HG02852 (cell line): ENCODE measurements around the gene SLC39A10.
"Not testable (repeated sequence)": the region's sequence is repeated elsewhere in the genome, so short reads cannot be mapped to it uniquely, and the experiment has no call there.

Experiments
- ATAC-seq: cut with Tn5 transposase; IDR thresholded peaks from one replicate; pipeline ENCODE4 v1.9.1; 2021; ENCODE audit warnings: mild to moderate bottlenecking, moderate library complexity; ENCODE audit not compliant: unreplicated experiment

Gene SLC39A10

DNA sequence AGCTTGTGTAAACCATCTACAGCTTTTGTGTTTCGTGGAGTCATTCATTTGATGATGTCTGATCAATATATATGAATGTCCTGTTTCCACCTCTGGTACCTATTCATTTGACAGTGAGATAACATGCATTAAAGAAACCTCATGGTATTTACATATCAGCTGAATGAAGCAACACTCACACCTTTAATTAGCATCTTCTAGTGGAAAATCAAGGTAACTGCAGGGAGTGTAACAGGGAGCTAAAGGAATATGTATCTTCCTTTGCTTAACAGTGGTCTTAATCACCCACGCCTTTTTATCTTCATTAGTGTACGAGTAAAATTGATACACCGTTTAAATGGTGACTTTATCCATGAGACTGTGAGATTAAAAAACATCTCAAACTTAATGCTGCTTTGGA, 15.6 kb downstream of the SLC39A10 start:
- ATAC-seq = no peak

DNA sequence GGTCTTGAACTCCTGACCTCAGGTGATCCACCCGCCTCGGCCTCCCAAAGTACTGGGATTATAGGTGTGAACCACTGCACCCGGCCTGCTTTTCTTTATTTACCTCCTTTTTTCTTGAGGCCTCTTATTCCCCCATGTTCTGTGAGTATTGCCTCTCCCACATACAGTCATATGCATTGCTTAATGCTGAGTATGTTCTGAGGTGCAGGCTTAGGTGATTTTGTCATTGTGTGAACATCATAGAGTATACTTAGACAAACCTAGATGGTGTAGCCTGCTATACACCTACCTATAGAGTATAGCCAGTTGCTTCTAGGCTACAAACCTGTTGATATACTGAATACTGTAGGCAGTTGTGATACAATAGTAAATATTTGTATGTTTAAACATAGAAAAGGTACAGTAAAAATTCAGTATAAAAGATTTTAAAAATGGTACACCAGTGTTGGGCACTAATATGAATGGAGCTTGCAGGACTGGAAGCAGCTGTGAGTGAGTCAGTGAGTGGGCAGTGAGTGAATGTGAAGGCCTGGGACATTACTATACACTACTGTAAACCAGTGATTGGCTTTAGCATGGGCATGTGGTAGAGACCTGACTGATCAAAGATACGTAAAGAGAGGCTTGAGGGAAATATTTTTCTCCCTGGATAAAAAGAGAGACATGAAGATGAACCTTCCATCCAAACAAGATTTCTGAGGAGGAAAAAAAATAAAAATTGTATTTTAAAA, 17.6 kb downstream of the SLC39A10 start:
- no peak for ATAC-seq

DNA sequence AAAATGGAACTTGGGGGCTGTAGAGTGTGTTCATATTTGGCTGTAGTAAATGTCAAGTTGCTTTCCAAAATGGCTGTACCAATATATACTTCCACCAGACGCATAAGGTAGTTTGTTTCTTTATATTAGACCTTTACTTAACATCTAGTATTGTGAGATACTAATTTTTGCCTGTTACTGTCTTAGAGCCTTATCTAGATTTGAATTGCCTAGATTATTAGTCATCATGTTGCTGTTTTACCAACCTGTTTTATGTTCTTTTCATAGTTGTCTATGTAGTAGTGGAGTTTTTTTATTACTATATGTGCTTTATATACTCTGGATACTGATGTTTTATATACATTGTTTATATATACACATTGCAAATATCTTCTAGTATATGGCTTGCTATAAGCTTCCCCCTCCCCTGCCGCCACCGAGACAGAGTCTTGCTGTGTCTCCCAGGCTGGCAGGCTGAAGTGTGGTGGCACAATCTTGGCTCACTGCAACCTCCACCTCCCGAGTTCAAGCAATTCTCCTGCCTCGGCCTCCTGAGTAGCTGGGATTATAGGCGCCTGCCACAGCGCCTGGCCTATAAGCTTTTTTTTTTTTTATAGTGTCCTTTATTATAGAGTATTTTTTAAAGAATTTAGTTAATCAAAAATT, 18.9 kb downstream of the SLC39A10 start:
- no peak for ATAC-seq

DNA sequence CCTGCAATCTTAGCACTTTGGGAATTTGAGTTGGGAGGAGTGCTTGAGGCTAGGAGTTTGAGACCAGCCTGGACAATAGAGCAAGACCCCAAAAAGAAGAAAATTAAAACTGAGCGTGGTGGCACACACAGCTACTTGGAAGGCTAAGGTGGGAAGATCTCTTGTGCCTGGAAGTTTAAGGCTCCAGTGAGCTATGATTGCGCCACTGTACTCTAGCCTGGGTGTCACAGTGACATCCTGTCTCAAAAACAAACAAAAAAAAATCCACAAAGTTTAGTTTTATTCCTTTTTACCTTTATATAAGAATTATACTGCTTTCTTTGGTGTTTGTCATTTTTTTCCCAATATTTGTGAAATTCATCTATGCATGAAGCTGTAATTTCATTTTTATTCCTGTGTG, 20.3 kb downstream of the SLC39A10 start:
- ATAC-seq = no peak

DNA sequence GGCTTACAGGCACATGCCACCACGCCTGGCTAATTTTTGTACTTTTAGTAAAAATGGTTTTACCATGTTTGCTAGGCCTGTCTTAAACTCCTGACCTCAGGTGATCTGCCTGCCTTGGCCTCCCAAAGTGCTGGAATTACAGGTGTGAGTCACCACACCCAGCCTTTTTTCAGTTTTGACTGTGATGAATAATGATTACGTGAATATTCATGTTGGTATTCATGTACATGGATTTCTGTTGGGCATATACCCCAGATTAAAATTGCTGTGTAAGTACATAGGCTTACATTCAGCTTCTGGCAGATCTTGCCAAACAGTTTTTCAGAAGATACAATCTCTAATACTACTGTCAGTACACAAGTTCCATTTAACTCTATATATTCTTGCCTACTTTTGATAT, 20.9 kb downstream of the SLC39A10 start:
- no peak for ATAC-seq

DNA sequence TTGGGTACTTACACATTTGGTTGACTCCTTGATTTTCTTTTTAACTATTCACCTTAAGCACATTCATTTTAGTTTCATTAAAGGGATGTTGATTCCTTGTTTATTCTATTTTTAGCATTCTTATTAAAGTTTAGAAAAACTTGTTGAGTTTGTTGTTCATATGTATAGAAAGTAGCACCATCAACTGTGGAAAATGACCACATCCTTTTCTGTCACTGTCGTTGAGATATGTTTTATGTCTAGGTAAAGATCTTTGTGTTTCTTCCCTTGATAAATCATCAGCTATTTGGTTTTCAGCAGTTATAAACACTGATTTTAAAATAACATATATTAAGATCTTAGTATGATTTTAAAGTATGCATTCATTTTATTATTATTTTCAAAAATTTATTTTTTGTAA, 25.1 kb downstream of the SLC39A10 start:
- no peak for ATAC-seq

DNA sequence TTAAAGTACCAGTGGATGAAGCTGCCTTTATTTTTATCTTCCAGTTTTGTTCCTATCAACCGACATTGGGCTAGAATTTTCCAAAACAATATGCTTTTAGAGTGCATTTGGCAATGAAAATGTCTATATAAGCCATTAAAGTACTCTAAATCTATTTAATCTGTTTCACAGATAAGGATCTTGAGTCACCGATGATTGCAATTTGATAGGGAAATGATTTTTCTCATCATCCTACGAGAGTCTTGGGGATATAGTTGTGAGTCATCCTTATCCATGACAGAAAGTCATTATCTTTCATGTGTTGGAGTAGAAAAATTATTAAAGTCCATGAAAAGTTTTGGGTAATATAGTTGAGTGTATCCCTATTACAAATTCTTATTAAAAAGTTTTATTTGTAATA, 26.1 kb downstream of the SLC39A10 start:
- no peak for ATAC-seq

DNA sequence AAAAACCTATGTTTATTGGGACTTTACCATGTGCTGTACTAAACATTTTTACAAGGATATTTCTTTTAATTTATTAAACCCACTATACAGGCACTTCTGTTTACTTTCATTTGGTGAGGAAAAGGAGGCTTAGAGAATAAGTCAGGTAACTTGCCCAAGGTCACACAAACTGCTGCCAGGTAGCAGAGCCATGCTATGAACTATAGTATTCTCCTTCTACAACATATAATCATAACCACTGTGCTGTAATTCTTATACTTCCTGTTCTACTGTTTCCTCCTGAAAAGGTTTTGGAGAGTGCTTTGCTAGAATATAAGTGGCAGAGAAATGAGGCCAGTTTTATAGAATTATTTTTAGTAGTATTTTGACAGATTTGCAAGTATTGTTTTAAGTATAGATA, 29.5 kb downstream of the SLC39A10 start:
- ATAC-seq = no peak

DNA sequence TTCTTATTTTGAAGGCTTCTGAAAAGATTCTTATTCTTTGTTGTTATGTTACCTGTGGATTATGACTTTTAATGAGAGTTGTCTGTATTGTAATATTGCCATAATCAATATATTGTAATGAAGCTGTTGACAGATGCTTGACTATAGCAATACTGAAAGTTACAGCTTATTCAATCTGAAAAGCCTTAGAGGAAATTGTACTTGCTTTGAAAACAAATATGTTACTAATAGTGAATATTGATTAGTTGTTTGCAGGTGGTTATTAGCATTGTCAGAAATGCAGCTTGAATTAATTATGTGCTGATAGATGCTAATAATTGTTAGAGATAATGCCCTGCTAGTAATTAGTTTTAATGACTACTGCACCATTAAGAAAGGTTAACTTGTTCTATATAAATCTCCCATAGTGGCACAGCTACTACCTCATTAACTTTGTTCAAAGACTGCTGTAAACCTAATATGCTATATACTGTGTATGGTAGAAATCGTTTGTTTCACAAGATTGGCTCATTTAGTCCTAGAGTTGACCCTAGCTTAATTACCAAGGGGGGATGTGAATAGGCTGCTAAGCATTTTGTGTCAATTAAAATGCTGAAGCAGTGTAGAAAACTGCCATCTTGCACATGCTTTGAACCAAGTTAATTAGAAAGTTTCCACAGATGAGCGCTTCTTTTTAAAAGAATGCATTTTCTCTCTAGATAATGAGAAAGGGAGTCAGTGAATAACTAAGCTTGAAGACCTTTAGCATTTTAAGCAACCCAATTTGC, 30.5 kb downstream of the SLC39A10 start:
- no peak for ATAC-seq

DNA sequence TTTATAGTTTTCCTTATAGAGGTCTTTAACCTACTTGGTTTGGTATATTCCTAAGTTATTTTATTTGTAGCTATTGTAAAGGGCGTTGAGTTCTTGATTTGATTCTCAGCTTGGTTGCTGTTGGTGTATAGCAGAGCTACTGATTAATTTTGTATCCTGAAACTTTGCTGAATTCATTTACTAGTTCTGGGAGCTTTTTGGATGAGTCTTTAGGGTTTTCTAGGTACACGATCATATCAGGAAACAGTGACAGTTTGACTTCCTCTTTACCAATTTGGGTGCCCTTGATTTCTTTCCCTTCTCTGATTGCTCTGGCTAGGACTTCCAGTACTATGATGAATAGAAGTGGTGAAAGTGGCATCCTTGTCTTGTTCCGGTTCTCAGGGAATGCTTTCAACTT, 35.5 kb downstream of the SLC39A10 start:
- not testable (repeated sequence) for ATAC-seq

DNA sequence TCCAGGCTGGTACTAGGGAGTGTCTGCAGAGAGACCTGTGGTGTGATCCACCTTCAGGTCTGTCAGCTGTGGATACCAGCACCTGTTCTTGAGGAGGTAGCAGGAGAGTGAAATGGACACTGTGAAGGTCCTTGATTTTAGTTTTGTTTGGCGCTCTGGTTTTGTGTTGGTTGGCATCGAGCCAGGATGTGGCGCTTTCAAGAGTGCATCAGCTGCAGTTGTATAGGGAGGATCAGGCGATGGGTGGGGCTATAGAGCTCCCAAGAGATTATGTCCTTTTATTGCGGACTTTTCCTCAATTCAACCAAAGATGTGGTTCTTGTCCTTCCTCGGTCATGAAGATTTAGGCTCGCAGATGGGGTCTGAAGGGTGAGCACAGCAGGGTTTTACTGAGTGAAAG, 37.5 kb downstream of the SLC39A10 start:
- ATAC-seq = no peak

DNA sequence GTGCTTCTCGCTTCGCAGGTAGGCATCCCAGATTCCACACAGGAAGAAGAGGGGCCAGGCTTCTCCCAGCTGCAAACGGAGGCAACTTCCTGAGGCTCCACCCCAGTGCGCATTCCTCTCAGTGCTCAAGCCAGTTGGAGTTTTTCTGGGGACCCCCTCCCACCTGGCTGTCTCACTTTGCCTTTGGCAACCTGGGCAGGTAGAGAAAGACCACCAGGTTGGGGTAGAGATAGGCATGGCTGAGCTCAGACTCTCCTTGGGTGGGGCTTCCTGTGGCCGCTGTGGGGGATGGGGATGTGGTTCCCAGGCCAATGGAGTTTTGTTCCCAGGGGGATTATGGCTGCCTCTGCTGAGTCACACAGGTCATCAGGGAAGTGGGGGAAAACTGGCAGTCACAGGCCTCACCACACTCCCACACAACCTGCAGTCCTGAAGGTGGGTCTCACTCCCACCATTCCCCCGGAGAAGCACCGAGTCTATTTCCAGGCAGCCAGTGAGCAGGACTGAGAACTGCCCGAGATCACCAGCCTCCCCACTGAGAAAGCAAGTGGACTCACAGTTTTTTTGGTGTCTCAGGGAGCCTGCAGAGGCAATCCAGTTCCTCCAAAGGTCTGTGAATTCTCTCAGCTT, 38.1 kb downstream of the SLC39A10 start:
- no peak for ATAC-seq

DNA sequence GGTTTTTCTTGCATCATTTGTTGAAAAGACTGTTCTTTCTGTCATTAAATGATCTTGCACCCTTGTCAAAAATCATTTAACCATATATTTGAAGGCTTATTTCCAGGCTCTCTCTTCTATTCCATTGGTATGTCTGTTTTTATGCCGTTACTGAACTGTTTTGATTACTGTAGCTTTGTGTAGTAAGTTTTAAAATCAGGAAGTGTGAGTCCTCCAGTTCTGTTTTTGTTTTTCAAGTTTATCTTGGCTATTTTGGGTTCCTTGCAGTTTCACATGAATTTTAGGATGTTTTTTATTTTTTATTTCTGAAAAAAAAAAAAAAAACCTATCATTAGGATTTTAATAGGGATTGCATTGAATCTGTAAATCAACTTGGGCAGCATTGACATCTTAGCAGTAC, 39.0 kb downstream of the SLC39A10 start:
- ATAC-seq = no peak

DNA sequence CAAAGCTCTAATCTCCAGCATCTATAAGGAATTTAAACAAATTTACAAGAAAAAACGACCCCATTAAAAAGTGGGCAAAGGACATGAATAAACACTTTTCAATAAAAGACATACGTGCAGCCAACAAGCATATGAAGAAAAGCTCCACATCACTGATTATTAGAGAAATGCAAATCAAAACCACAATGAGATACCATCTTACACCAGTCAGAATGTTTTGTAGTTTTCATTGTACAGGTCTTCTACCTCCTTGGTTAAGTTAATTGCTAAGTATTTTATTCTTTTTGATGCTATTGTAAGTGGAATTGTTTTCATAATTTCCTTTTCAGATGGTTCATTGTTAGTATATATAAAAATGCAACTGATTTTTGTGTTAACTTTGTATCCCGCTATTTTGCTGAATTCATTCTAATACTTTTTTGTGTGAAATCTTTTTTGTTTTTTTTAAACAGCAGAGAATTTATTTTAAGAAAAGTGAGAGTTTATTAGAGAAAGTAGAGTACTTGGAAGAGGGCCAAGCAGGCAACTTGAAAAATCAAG, 40.7 kb downstream of the SLC39A10 start:
- no peak for ATAC-seq

DNA sequence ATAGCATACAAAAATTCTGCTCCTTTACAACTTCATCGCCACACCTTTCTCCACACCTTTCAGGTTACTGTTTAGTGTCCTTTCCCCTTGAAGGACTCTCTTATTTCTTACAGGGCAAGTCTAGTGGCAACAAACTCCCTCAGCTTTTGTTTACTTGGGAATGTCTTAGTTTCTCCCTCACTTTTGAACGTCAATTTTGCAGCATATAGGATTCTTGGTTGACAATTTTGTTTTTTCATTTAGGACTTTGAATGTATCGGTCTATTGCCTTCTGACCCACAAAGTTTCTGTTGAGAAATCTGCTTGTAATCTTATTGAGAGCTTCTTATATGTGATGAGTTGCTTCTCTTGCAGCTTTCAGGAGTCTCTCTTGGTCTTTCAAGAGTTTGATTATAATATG, 43.5 kb downstream of the SLC39A10 start:
- ATAC-seq = no peak

DNA sequence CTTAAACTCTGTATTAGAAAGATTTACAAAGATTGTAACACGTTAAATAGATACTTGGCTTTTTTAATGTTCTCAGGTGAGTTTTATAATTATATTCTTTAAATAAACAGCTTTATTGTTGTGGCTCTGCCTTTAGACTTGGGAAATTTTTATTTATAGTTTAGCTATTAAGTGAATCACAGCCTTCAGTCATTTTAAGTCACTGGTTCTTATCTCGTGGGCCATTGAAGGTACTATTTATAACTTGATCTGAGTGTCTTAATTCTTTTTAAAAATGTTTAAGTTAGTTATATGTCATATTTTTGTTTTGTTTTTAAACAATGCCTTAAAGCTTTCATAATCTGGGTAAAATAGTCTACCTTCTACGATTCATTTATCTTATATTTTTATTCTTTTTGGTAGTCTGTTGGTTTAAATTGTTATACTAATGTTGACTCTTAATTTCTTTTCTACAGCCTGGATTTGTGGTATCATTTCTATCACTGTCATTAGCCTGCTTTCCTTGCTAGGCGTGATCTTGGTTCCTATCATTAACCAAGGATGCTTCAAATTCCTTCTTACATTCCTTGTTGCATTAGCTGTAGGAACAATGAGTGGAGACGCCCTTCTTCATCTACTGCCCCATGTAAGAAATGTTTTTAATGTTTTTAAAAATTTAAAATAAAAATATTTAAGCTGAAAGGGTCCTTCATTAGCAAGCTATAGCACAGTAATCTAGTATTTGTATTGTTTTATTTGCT, 49.3 kb downstream of the SLC39A10 start:
- ATAC-seq = no peak

DNA sequence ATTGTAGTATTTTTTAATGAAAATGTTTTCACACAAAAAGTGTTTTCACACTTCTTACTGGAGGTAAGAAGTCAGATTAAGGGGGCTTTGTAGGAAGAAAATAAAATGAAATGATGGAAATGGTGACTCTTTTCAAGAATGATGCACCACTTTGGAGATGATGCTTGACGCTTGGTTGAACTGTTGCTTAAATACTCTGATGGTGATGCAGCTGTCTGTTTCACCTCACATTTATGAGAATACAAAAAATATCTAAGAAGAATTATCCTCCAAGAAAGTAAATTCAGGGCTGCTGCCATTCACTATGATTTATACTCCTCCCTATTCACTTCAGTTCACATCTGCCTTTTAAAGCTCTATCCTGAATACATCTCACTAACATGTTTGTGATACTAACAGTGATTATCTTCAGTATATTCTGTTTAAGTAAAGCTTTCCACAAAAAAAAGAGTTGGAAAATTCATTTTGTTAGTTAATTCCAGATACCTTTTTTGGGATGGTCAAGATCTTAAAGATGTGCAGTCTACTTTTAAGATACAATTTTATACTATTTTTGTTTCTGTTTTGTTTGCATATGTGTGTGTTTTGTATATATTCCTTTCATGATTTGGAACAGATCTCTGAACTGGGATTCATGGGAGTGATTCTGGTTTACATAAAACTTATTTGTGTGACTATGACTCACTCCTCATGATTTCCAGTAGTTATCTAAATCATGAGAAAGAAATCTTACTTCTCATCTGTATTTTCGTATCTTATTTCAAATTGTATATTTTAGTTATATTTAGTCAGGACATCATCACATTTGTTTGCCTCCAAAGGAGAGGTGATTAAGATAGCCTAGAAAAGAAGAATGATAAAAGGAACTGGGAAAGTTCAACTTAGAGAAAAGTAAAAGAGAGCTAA, 53.1 kb downstream of the SLC39A10 start:
- ATAC-seq = no peak

DNA sequence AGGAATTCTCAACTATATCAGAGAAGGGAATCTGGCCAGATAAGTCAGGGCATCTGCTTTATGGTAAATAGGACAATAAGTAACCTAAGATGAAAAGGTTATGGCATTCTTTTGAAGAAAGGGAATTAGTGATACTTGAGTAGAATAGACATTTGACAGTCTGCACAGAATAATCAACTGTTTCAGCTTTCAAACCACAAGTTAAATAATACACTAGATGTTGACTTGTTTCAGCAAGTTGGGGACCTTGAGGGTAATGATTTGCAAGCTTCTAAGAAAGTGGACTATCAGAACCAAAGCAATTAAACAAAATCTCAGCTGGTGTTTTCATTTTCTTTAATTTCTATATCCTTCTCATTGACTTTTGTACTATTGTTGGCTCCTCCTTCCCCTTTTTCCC, 54.5 kb downstream of the SLC39A10 start:
- no peak for ATAC-seq

DNA sequence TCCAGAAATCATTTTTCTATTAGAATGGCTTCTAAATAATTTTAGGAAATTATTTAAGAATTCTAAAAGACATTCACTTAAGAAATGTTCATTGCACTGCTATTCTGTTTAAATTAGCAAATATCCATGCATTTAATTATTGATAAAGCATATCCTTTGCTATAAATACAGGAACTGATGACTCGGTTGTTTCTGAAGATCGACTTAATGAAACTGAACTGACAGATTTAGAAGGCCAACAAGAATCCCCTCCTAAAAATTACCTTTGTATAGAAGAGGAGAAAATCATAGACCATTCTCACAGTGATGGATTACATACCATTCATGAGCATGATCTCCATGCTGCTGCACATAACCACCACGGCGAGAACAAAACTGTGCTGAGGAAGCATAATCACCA, 59.4 kb downstream of the SLC39A10 start:
- ATAC-seq = no peak

DNA sequence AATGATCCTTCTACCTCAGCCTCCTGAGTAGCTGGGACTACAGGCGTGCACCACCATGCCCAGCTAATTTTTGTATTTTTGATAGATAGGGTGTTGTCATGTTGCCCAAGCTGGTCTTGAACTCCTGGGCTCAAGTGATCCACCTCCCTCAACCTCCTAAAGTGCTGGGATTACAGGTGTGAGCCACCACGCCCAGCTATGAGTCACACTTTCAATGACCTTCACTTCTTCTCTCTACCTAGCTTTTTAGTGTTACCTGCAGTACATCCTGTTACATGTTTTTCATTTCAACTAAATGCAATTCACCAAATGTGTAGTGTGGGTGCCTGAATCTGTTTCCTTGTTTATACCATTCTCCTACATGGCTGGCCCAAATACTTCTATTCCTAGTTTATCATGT, 64.0 kb downstream of the SLC39A10 start:
- ATAC-seq = no peak
